Hepatocyte (in vitro differentiated cells): ENCODE measurements around the gene B4GALT5. TPM values are rescaled to one million over a fixed set of nuclear protein-coding genes. Genes with fewer than 3 reads are reported as not detected.

Experiments
- DNase-seq: peaks from one replicate; pipeline ENCODE4 v3.0.0-alpha.2; 2016; ENCODE audit warnings: low spot score
- H2AFZ ChIP-seq: fragments of 200-600 bp; sonication (generic); 2 replicates; pipeline ENCODE4 v1.6.0; 2016; ENCODE audit warnings: antibody characterized with exemption, mild to moderate bottlenecking
- H3K27ac ChIP-seq: fragments of 200-600 bp; sonication (generic); 2 replicates; pipeline ENCODE4 v1.5.1; 2016; ENCODE audit warnings: mild to moderate bottlenecking
- H3K27me3 ChIP-seq: fragments of 200-600 bp; sonication (generic); 2 replicates; pipeline ENCODE4 v1.6.1; 2016
- H3K36me3 ChIP-seq: fragments of 200-600 bp; sonication (generic); replicated peaks from 2 replicates; pipeline ENCODE4 v1.5.1; 2016; ENCODE audit warnings: low read depth; ENCODE audit not compliant: insufficient read depth
- H3K4me1 ChIP-seq: fragments of 200-600 bp; sonication (generic); 2 replicates; pipeline ENCODE4 v1.5.1; 2016; ENCODE audit warnings: mild to moderate bottlenecking, moderate library complexity; ENCODE audit not compliant: insufficient read depth
- H3K4me2 ChIP-seq: fragments of 200-600 bp; sonication (generic); 2 replicates; pipeline ENCODE4 v1.6.0; 2016
- H3K4me3 ChIP-seq: fragments of 200-600 bp; sonication (generic); 2 replicates; pipeline ENCODE4 v1.5.1; 2016; ENCODE audit warnings: mild to moderate bottlenecking
- H3K79me2 ChIP-seq: fragments of 200-600 bp; sonication (generic); 2 replicates; pipeline ENCODE4 v1.6.0; 2017; ENCODE audit warnings: mild to moderate bottlenecking
- H3K9me2 ChIP-seq: fragments of 200-600 bp; sonication (generic); replicated peaks from 2 replicates; pipeline ENCODE4 v1.6.0; 2017; ENCODE audit warnings: mild to moderate bottlenecking; ENCODE audit not compliant: insufficient read depth
- H3K9me3 ChIP-seq: fragments of 200-600 bp; sonication (generic); 2 replicates; pipeline ENCODE4 v1.5.1; 2016; ENCODE audit warnings: low read depth, mild to moderate bottlenecking
- H4K20me1 ChIP-seq: fragments of 200-600 bp; sonication (generic); 2 replicates; pipeline ENCODE4 v1.6.0; 2016; ENCODE audit warnings: mild to moderate bottlenecking; ENCODE audit not compliant: insufficient read depth, poor library complexity, severe bottlenecking
- EZH2 ChIP-seq: fragments of 200-600 bp; sonication (generic); IDR thresholded peaks from 2 replicates; pipeline ENCODE4 v1.6.1; 2016; ENCODE audit warnings: antibody characterized with exemption, mild to moderate bottlenecking, borderline replicate concordance
- EZH2phosphoT487 ChIP-seq: fragments of 200-600 bp; sonication (generic); IDR thresholded peaks from one replicate; pipeline ENCODE4 v1.6.1; 2018; ENCODE audit warnings: antibody characterized with exemption, mild to moderate bottlenecking, low read depth, moderate library complexity; ENCODE audit not compliant: unreplicated experiment, severe bottlenecking
- WGBS: methylation state at CpG from one replicate; pipeline ENCODE4 v1.1.6; 2016; ENCODE audit warnings: low lambda C conversion rate; ENCODE audit errors: missing lambda C conversion rate; 5-methylcytosine and 5-hydroxymethylcytosine counted together
- polyA plus RNA-seq: library from polyadenylated mRNA; unstranded; fragments of >200 nt; fragmentation: Nextera tagmentation; extraction: Ambion mirVana; gene quantifications from 2 replicates; pipeline ENCODE4 v1.2.1, GENCODE V29; 2016
- total RNA-seq: library from RNA; depleted of rRNA; stranded (reverse); fragments of >200 nt; gene quantifications from 2 replicates; pipeline ENCODE4 v1.2.3, GENCODE V29; 2014
- TF ChIP-seq, protein P1 (sequence below): fragments of 200-600 bp; sonication (generic); IDR thresholded peaks from 2 replicates; pipeline ENCODE4 v1.5.1; 2016; ENCODE audit warnings: antibody characterized with exemption, mild to moderate bottlenecking; ENCODE audit not compliant: poor library complexity

B4GALT5 gene
- total and polyA plus RNA-seq, 2 experiments from 2014 or later, result 12.9 to 41.8 TPM

DNA sequence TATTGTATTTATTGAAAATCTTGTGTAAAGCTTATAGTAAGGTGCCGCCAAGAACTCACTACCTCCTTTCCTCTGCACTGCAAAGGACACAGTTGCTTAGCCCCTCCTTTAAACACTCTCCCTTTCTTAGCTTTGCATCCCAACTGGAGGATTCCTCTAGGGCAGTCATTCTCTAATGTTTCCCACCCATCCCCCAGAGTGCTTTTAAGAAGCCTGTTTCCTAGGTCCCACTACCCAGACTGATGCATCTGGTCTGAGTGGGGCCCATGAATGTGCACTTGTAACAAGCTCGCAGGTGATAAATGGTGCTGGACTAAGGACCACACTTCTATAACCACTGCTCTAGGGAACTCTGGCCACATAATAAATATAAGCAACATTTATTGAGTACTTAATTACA, 55.2 kb downstream of the B4GALT5 start:
- Histone ChIP-seq H3K4me3 (no peak overlapping the region), H2AFZ (no peak overlapping the region), H3K9me3 (no peaks in the 10 kb centered on the region), H3K79me2 (peaks cover 95% of the 10 kb centered on the region), H3K27ac (no peak overlapping the region), H3K27me3 (no peaks in the 10 kb centered on the region), H3K4me1 (peaks cover 16% of the 10 kb centered on the region), H3K9me2 (no peaks in the 10 kb centered on the region), H3K4me2 (no peak overlapping the region), H4K20me1 (peaks cover 51% of the 10 kb centered on the region), H3K36me3 (peaks cover 1% of the 10 kb centered on the region)
- 69% methylated on average over 2 of the region's 2 CpGs for WGBS
- TF ChIP-seq, protein P1, sequence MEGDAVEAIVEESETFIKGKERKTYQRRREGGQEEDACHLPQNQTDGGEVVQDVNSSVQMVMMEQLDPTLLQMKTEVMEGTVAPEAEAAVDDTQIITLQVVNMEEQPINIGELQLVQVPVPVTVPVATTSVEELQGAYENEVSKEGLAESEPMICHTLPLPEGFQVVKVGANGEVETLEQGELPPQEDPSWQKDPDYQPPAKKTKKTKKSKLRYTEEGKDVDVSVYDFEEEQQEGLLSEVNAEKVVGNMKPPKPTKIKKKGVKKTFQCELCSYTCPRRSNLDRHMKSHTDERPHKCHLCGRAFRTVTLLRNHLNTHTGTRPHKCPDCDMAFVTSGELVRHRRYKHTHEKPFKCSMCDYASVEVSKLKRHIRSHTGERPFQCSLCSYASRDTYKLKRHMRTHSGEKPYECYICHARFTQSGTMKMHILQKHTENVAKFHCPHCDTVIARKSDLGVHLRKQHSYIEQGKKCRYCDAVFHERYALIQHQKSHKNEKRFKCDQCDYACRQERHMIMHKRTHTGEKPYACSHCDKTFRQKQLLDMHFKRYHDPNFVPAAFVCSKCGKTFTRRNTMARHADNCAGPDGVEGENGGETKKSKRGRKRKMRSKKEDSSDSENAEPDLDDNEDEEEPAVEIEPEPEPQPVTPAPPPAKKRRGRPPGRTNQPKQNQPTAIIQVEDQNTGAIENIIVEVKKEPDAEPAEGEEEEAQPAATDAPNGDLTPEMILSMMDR, result no peak
- TF ChIP-seq EZH2 (no peak), EZH2phosphoT487 (no peak)
- no peak for DNase-seq

GRCh38 chr20:49657118-49657901, 56.4 kb downstream of the B4GALT5 start:
- peaks cover 16% of the 10 kb centered on the region for H3K4me1 ChIP-seq
- WGBS, result 94% methylated on average over 8 of the region's 8 CpGs
- peaks cover 95% of the 10 kb centered on the region for H3K79me2 ChIP-seq
- H2AFZ ChIP-seq, result no peak overlapping the region
- H3K4me2 ChIP-seq, result no peak overlapping the region
- no peaks in the 10 kb centered on the region for H3K9me2 ChIP-seq
- H3K36me3 ChIP-seq, result peaks cover 10% of the 10 kb centered on the region
- no peaks in the 10 kb centered on the region for H3K9me3 ChIP-seq
- no peak for DNase-seq
- TF ChIP-seq EZH2phosphoT487 (no peak), EZH2 (no peak)
- TF ChIP-seq, protein P1, result no peak
- no peak overlapping the region for H3K4me3 ChIP-seq
- H3K27me3 ChIP-seq, result no peaks in the 10 kb centered on the region
- H3K27ac ChIP-seq, result no peak overlapping the region
- peaks cover 46% of the 10 kb centered on the region for H4K20me1 ChIP-seq

DNA sequence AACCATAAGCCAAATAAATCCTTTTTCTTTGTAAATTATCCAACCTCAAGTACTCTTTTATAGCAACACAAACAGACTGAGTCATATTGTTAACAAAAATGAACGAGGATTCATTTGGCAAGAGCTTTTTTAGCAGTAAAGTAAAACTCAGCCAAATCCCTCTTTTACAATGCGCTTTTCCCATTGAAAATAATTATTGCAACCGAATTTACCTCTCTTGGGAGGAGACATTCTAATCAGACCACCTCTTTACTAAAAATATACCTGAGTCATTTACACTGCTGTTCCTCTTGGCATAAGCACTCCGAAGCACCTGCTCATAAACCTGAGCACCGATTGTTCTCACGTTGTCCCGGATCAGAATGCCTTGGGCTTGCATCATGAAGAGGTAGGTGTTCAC, 57.4 kb downstream of the B4GALT5 start:
- TF ChIP-seq EZH2 (no peak), EZH2phosphoT487 (no peak)
- TF ChIP-seq, protein P1, result no peak
- no peak overlapping the region for H3K4me2 ChIP-seq
- H3K4me3 ChIP-seq, result no peak overlapping the region
- H3K9me2 ChIP-seq, result no peaks in the 10 kb centered on the region
- H3K9me3 ChIP-seq, result no peaks in the 10 kb centered on the region
- H4K20me1 ChIP-seq, result peaks cover 38% of the 10 kb centered on the region
- peaks cover 10% of the 10 kb centered on the region for H3K36me3 ChIP-seq
- no peak for DNase-seq
- H3K27ac ChIP-seq, result peak overlapping the region; percentile 14
- H3K79me2 ChIP-seq, result peaks cover 88% of the 10 kb centered on the region
- H2AFZ ChIP-seq, result no peak overlapping the region
- H3K4me1 ChIP-seq, result peaks cover 16% of the 10 kb centered on the region
- WGBS, result 74% methylated on average over 7 of the region's 7 CpGs
- H3K27me3 ChIP-seq, result no peaks in the 10 kb centered on the region
